Stimulated activated CD4-positive, alpha-beta T cell treated with anti-CD3 and anti-CD28 coated beads, Interleukin-1b, Interleukin-23, amount 100 ng/mL, for 48 hours (primary cell): ENCODE data around the gene SLC43A3.
A peak's percentile ranks its signal among the peaks of the same experiment; 100 is the strongest.

Experiments used
- DNase-seq: peaks from one replicate; pipeline ENCODE4 v3.0.0-alpha.2; 2020

Gene SLC43A3

DNA sequence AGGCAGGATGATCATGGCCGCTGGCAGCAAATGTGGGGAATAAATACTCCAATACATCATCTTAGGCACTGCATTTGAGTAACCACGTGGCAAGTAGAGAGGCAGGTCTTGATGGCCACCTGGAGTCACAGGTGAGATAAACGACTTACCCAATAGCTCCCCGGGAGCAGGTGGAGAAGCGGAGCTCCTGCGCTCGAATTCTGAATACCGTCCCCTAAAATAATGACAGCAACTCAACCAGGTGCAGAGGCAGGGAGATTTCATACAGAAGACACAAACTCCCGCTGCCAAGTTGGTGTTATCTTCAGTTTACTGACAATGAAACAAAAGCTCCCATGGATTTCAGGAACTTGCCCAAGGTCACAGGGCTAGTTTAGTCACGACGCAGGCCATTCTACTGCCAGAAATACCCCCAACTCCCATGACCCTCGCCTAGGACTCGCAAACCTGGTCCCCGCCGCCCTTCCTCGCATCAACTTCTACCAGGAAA is 437 bp downstream of the SLC43A3 start:
- DNase-seq, result peak; percentile 25

DNA sequence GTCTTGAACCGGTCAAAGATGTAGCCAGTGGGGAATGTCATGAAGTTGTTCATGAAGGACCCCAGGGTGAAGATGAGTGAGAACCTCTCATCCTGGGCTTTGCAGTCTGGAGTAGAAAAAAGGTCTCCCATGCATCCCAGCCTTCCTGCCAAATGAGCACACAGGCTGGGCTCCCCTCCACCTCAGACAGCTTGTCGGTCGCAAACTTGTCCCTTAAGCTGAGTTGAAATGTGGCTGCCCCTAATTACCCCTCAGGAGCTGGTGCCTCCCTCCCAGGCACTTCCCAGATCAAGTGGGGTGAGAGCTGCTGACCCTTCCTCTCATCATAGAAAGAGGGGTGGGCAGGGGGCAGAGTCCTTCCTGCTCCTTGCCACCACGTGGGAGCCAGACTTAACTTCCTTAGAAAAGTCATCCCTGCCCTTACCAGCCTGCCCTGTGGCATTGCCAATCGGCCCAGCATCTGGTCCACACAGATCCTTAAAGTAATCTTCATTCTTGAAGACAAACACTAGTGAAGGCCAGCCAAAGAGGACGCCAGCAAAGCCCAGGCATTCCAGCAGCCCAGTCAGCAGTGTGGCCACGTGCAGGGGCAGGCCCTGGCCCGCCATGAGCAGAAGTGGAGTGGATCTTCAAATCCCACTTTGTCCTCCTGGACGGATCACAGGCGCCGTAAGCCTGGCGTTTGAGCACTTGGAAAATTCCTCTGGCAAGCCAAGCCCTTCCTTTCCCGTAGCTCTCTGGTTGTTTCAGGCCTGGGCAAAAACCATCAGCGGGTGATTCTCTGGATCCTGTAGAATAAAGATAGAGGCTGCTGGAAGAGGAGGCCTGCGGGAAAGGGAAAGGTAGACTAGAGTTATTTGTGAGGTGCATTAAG is 1.1 kb downstream of the SLC43A3 start:
- no peak for DNase-seq

- peak; percentile 95 for DNase-seq
Observed at GRCh38 chr11:57424792-57425564, 1.9 kb downstream of the SLC43A3 start.

- no peak for DNase-seq
Observed at GRCh38 chr11:57424137-57424791, 2.7 kb downstream of the SLC43A3 start.

- DNase-seq, result no peak
Observed at GRCh38 chr11:57422669-57423068, 4.3 kb downstream of the SLC43A3 start.

GRCh38 chr11:57421805-57422204 is 5.1 kb downstream of the SLC43A3 start:
- DNase-seq, result no peak

DNA sequence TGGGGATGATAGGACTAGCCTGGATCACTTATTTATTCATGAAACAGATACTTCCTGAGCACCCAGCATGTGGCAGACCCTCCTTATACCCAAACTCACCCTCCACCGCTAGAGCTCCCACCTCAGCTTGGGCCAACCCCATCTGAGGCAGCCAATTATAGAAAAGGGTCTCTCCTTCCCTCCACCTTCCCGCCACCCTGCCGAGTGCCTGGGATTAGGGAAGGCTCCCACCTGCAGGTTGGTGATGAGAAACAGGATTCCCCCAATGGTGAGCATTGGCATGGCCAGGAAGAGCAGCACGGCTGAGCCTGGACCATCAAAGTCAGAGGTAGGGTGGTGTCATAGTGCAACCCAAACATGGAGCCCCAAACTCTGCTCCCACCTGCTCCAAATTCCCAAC is 5.9 kb downstream of the SLC43A3 start:
- no peak for DNase-seq

GRCh38 chr11:57419146-57419545 is 7.8 kb downstream of the SLC43A3 start:
- no peak for DNase-seq

GRCh38 chr11:57418131-57418530 is 8.8 kb downstream of the SLC43A3 start:
- DNase-seq, result no peak

GRCh38 chr11:57417056-57417455 is 9.9 kb downstream of the SLC43A3 start:
- DNase-seq, result no peak

GRCh38 chr11:57416436-57416835 is 10.5 kb downstream of the SLC43A3 start:
- DNase-seq, result no peak

DNA sequence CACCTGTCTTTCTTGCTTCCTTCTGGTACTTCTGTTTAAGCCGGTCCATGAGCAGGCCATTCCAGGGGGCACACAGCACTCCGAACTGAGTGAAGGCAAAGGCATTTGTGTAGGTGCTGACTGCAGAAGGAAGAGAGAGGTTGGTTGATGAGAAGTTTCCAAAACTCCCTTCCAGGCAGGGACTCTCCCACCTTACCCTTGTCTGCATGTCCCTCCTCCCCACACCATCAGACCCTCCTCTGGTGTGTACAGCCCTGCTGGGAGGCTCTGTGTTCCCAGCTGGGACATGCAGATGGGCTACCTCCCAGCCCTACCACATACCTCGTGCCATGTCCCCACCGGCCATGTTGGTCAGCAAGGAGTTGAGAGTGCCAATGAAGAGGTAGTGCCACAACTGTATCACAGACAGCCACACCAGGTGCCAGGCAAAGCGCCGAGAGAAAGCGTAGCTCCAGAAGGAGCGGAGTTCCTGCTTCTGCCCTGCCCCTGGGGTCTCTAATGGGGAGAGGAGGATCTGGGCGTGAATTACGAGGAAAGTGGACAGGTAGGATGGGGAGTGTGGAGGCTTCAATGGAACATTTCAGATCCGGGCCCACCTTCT is 12.2 kb downstream of the SLC43A3 start:
- no peak for DNase-seq

GRCh38 chr11:57413681-57414080 is 13.2 kb downstream of the SLC43A3 start:
- DNase-seq, result no peak

DNA sequence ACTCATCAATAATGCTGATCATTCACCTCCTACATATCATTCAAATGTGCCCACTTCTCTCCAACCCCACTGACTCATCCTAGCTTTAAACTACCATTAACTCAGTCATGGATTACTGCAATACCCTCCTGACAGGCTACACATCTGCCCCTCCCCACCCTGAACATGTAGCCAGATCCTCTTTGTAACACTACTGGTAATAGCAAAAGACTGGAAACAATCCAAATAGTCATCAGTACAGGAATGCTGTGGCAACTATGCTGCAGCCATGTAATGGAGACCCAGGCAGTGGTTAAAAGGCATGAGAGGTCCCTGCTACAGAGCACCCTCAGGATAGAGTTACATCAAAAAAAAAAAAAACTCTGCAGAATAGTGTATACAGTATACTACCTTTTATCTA is 16.6 kb downstream of the SLC43A3 start:
- DNase-seq, result no peak

DNA sequence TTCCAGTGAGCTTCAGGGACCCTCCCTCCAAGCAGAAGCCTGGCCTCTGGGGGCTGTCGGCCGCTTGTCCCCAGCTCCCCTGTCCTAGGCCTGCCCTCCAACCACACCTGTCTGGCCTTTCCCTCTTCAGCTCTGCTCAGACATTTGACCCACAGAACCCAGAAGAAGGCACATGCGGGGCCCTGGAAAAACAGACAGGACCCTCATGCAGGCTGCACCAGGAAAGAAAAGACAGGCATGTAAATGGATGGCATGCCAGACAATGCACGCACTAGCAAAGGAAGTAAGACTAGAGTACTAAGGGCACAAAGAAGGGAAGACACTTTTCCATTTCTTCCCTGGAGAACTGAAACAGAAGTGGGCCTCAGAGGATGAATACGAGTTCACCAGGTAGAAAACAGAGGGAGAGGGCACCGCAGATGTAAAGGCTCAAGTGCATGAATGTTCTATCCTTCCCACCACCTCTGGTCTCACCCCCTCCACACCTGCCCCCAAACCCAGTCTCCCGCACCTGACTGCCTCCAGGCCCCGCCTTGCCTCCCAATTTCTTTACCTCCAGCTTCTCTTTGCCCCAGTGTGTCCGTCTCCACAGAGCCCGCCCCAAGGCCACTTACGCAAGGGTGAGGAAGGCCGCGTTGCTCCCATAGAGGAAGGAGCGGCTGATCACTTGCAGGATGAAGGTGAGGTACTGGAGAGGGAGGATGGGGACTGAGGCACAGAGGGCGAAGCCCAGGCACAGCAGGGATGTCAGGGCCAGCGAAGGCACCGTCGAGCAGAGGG is 17.4 kb downstream of the SLC43A3 start:
- DNase-seq, result no peak

GRCh38 chr11:57408771-57409170 is 18.1 kb downstream of the SLC43A3 start:
- no peak for DNase-seq

DNA sequence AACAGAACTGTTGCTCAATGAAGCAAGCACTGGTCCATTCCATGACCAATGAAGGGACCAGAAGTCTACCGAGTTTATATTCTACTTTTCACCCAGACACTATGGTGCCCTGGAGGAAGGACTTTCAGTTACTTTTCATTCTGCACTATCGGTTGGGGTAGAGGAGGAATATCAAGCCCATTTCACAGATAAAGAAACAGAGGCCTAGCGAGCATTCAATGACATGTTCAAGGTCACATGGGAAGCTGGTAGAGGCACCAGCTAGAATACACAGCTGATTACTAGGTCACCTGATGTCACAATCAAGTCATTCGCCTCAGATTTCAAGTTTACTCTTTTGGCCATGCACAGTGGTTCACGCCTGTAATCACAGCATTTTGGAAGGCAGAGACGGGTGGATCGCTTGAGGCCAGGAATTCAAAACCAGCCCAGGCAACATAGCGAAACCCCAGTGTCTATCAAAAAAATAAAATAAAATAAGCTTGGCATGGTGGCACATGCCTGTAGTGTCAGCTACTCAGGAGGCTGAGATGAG is 18.9 kb downstream of the SLC43A3 start:
- DNase-seq, result no peak

DNA sequence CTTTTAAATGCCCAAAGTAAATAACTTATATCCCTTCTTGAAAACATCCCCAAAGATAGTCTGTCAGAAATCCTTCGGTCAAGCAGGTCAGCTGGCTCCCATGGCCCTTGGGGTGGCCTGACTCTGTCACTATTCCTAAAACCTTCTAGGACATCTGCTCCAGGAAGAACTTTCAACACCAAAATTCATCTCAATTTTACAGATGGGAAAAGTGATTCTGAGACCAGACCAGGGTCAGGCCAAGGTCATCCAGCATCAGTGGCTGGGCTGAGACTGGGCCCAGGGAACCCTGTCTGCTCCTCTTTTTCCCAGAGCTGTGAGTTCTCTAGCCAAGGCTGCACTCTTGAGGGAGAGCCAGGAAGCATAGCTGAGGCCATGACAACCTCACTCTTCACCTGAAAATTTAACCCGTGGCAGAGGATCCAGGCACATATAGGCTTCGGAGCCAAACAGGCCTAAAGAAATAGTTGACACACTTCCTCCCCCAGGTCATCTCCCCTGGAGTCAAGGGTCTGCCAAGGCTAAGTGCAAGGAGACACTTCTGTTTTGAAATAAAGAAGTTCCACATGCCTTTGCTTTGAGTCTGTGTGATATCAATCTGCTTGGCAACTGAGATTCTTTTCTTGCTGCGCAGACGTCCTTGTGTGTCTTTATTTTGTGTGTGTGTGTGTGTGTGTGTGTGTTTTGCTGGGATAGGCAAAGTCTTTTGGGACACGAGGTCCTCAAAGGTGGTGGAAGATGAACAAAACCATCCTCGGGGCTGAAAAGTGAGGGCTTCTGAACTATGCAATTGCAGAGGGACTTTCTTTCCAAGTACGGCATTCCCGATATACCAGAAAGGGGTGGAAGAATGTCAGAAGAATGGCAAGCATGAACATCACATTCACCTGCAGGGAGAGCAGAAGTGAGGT is 19.7 kb downstream of the SLC43A3 start:
- no peak for DNase-seq

- DNase-seq, result peak; percentile 63
Observed at GRCh38 chr11:57406337-57406904, 20.5 kb downstream of the SLC43A3 start.

DNA sequence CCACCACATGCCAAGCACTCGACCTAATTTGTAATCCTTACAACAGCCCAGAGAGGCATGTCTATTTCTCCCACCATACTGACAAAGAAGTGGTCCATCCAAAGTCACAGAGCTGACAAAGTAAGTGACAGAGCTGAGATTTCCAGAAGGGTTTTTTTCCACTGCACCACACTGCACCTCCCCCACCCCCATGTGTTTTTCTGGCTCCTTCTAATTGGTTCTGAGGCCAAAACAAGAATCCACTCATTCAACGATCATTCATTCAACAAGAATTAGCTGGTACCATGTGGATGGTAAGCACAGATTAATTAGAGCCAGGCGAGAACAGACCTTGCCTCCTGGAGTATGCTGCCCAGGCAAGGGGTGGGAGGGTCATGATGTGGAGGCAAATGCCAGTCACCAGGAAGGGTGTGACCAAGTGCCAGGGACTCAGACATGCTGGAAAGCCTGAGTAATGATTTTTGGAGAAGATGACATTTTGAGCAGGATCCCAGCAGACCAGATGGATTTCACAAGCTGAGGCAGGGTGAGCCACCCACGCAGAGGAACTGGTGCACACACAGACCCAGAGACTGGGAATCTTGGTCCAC is 21.6 kb downstream of the SLC43A3 start:
- no peak for DNase-seq
